IPS-18a (cell line): ENCODE measurements around the gene RRP1.

ENCODE experiments used
- H3K27ac ChIP-seq: one replicate; pipeline ENCODE4 v1.5.1; 2013; ENCODE audit warnings: low read length
- H3K27me3 ChIP-seq: one replicate; pipeline ENCODE4 v1.6.1; 2013; ENCODE audit warnings: mild to moderate bottlenecking, low read length; ENCODE audit not compliant: control insufficient read depth, insufficient read depth
- H3K36me3 ChIP-seq: one replicate; pipeline ENCODE4 v1.6.1; 2013; ENCODE audit warnings: low read depth, low read length; ENCODE audit not compliant: control insufficient read depth
- H3K4me1 ChIP-seq: one replicate; pipeline ENCODE4 v1.6.1; 2013; ENCODE audit warnings: low read depth, low read length; ENCODE audit not compliant: control insufficient read depth
- H3K4me3 ChIP-seq: one replicate; pipeline ENCODE4 v1.5.1; 2013; ENCODE audit warnings: low read length
- H3K9ac ChIP-seq: one replicate; pipeline ENCODE4 v1.6.1; 2013; ENCODE audit warnings: mild to moderate bottlenecking, low read length, moderate library complexity
- H3K9me3 ChIP-seq: one replicate; pipeline ENCODE4 v1.6.1; 2013; ENCODE audit warnings: low read depth, low read length; ENCODE audit not compliant: control insufficient read depth

The RRP1 gene

GRCh38 chr21:43782431-43783097, 6.8 kb upstream of the RRP1 start:
- Histone ChIP-seq H3K36me3 (no peaks in the 10 kb centered on the region), H3K27ac (no peak overlapping the region), H3K9ac (no peak overlapping the region), H3K27me3 (no peaks in the 10 kb centered on the region), H3K4me3 (no peak overlapping the region), H3K9me3 (no peaks in the 10 kb centered on the region), H3K4me1 (no peaks in the 10 kb centered on the region)

- Histone ChIP-seq H3K36me3 (no peaks in the 10 kb centered on the region), H3K4me1 (no peaks in the 10 kb centered on the region), H3K9me3 (no peaks in the 10 kb centered on the region), H3K27ac (no peak overlapping the region), H3K9ac (no peak overlapping the region), H3K27me3 (no peaks in the 10 kb centered on the region), H3K4me3 (no peak overlapping the region)
Observed at GRCh38 chr21:43783098-43783700, 6.2 kb upstream of the RRP1 start.

GRCh38 chr21:43785134-43785533, 4.2 kb upstream of the RRP1 start:
- no peak overlapping the region for H3K27ac ChIP-seq
- H3K27me3 ChIP-seq, result no peaks in the 10 kb centered on the region
- no peaks in the 10 kb centered on the region for H3K9me3 ChIP-seq
- H3K4me1 ChIP-seq, result no peaks in the 10 kb centered on the region
- no peaks in the 10 kb centered on the region for H3K36me3 ChIP-seq
- H3K9ac ChIP-seq, result no peak overlapping the region
- no peak overlapping the region for H3K4me3 ChIP-seq

- Histone ChIP-seq H3K27me3 (no peaks in the 10 kb centered on the region), H3K9ac (no peak overlapping the region), H3K9me3 (no peaks in the 10 kb centered on the region), H3K4me3 (no peak overlapping the region), H3K36me3 (no peaks in the 10 kb centered on the region), H3K27ac (no peak overlapping the region), H3K4me1 (no peaks in the 10 kb centered on the region)
Observed at GRCh38 chr21:43786300-43786806, 3.0 kb upstream of the RRP1 start.

GRCh38 chr21:43786807-43787440, 2.5 kb upstream of the RRP1 start:
- H3K4me1 ChIP-seq, result no peaks in the 10 kb centered on the region
- no peaks in the 10 kb centered on the region for H3K9me3 ChIP-seq
- peaks cover 4% of the 10 kb centered on the region for H3K36me3 ChIP-seq
- no peak overlapping the region for H3K4me3 ChIP-seq
- no peak overlapping the region for H3K27ac ChIP-seq
- no peaks in the 10 kb centered on the region for H3K27me3 ChIP-seq
- no peak overlapping the region for H3K9ac ChIP-seq

- Histone ChIP-seq H3K9me3 (no peaks in the 10 kb centered on the region), H3K27me3 (no peaks in the 10 kb centered on the region), H3K4me1 (no peaks in the 10 kb centered on the region), H3K36me3 (peaks cover 36% of the 10 kb centered on the region), H3K9ac (peak overlapping the region; percentile 89), H3K4me3 (peak overlapping the region; percentile 87), H3K27ac (no peak overlapping the region)
Observed at GRCh38 chr21:43790010-43790524, 690 bp downstream of the RRP1 start.

- H3K36me3 ChIP-seq, result peaks cover 59% of the 10 kb centered on the region
- no peak overlapping the region for H3K27ac ChIP-seq
- H3K9ac ChIP-seq, result no peak overlapping the region
- H3K4me3 ChIP-seq, result no peak overlapping the region
- no peaks in the 10 kb centered on the region for H3K9me3 ChIP-seq
- H3K4me1 ChIP-seq, result no peaks in the 10 kb centered on the region
- H3K27me3 ChIP-seq, result no peaks in the 10 kb centered on the region
Observed at GRCh38 chr21:43792406-43792805, 3.0 kb downstream of the RRP1 start.

GRCh38 chr21:43793243-43793642, 3.9 kb downstream of the RRP1 start:
- Histone ChIP-seq H3K9ac (no peak overlapping the region), H3K27ac (no peak overlapping the region), H3K4me1 (no peaks in the 10 kb centered on the region), H3K36me3 (peaks cover 68% of the 10 kb centered on the region), H3K4me3 (no peak overlapping the region), H3K9me3 (no peaks in the 10 kb centered on the region), H3K27me3 (no peaks in the 10 kb centered on the region)

- H3K36me3 ChIP-seq, result peaks cover 78% of the 10 kb centered on the region
- H3K4me3 ChIP-seq, result no peak overlapping the region
- no peak overlapping the region for H3K27ac ChIP-seq
- no peak overlapping the region for H3K9ac ChIP-seq
- no peaks in the 10 kb centered on the region for H3K9me3 ChIP-seq
- no peaks in the 10 kb centered on the region for H3K4me1 ChIP-seq
- no peaks in the 10 kb centered on the region for H3K27me3 ChIP-seq
Observed at GRCh38 chr21:43794311-43794710, 4.9 kb downstream of the RRP1 start.

- H3K9ac ChIP-seq, result no peak overlapping the region
- no peaks in the 10 kb centered on the region for H3K9me3 ChIP-seq
- H3K27me3 ChIP-seq, result no peaks in the 10 kb centered on the region
- H3K36me3 ChIP-seq, result peaks cover 82% of the 10 kb centered on the region
- H3K27ac ChIP-seq, result no peak overlapping the region
- no peak overlapping the region for H3K4me3 ChIP-seq
- no peaks in the 10 kb centered on the region for H3K4me1 ChIP-seq
Observed at GRCh38 chr21:43794857-43795256, 5.5 kb downstream of the RRP1 start.

- Histone ChIP-seq H3K4me3 (no peak overlapping the region), H3K27me3 (no peaks in the 10 kb centered on the region), H3K9ac (no peak overlapping the region), H3K4me1 (no peaks in the 10 kb centered on the region), H3K27ac (no peak overlapping the region), H3K36me3 (peaks cover 93% of the 10 kb centered on the region), H3K9me3 (no peaks in the 10 kb centered on the region)
Observed at GRCh38 chr21:43797415-43797814, 8.0 kb downstream of the RRP1 start.
